Stomach (tissue), 4 donors: ENCODE data around the gene TBK1.

ENCODE experiments used
- CTCF ChIP-seq, 7 experiments: fragments of 450-650 bp in 4 of 7; fragments of 200-600 bp in 3 of 7; sonication (generic) in 3 of 7; IDR thresholded peaks; one replicate each; pipeline ENCODE4 v1.5.1; 2016 to 2019; ENCODE audit warnings: antibody characterized with exemption in 7 of 7, control low read depth in 2 of 7, mild to moderate bottlenecking in 1 of 7
- EP300 ChIP-seq: sonication (generic); formaldehyde crosslinking; IDR thresholded peaks from one replicate; pipeline ENCODE4 v1.6.1; 2017; ENCODE audit warnings: antibody characterized with exemption
- POLR2A ChIP-seq, 4 donors: fragments of 450-650 bp; IDR thresholded peaks; one replicate each; pipeline ENCODE4 v1.6.1; 2016; ENCODE audit warnings: antibody characterized with exemption in 4 of 4, control low read depth in 2 of 4, mild to moderate bottlenecking in 1 of 4, moderate library complexity in 1 of 4

GRCh38 chr12:64521833-64522232, 69.9 kb downstream of the TBK1 start:
- TF ChIP-seq CTCF (IDR thresholded peaks at IDR 0.05) (no peak), POLR2A (IDR thresholded peaks at IDR 0.05) (no peak), EP300 (no peak)
